HG02840 (cell line): ENCODE data around the gene KPNA2.
A peak's percentile ranks its signal among the peaks of the same experiment; 100 is the strongest.
"Not testable (repeated sequence)": the region's sequence is repeated elsewhere in the genome, so short reads cannot be mapped to it uniquely, and the experiment has no call there.

Experiments
- ATAC-seq: cut with Tn5 transposase; IDR thresholded peaks from one replicate; pipeline ENCODE4 v1.9.1; 2021; ENCODE audit warnings: mild to moderate bottlenecking, moderate library complexity, moderate number of reproducible peaks; ENCODE audit not compliant: unreplicated experiment, low FRiP score

KPNA2 gene

DNA sequence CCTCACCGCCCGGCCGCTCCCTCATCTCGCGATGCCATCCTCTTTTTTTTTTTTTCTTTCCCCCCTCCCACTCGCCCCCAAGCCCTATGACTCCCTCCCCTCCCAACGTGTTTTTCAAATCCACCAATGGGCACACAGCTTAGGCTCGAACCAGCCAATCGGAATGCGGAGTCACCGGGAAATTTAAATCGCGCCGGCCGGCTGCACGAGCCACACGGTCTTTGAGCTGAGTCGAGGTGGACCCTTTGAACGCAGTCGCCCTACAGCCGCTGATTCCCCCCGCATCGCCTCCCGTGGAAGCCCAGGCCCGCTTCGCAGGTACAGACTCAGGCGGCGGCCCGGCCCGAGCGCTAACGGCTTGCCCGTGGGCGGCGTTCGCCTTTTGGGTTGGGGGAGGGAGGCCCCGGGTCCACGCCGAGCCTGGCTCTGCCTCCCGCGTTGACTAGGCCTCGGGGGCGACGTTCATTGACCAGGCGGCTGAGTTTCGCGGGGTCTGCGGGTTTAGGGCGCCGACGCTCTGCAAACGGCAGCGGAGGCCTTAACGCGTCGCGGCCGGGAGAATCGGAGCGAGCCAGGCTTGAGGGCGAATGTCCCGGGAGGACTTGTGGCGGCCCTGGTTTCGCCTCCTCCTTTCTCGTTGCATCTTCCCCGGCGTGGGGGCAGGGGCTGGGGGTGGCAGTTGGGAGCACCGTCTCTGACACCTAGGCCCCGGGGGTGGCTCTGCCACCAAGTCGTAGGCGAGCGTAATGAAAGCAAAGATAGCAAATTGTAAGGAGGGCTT lies at the start of gene KPNA2:
Gene KPNA2 (plus strand): TSS at position 213 of the 781 bp plus-strand sequence. CDS start 1,398 bp downstream, outside the sequence.
- ATAC-seq = peak; percentile 91

DNA sequence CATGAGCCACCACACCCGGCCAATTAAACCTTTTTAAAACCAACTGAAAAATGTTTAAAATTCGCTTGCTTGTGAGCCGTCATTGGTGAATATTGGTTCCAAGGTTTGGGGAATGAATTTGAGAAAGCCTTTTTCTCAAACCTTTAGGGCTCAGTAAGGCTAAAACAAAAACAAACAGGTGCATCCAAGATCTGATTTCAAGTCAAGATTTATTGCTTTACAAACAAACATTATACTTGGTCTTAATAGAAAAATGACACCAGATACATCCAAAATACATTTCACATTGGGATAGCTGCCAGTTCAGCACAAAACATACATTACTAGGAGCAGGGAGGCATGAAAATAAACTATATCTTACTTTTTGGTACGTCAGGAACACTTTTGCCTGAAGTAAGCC lies 44.6 kb upstream of the KPNA2 start:
- no peak for ATAC-seq

- no peak for ATAC-seq
Measured at GRCh38 chr17:67992548-67993152, 42.9 kb upstream of the KPNA2 start.

GRCh38 chr17:67993153-67993997 lies 42.2 kb upstream of the KPNA2 start:
- peak; percentile 71 for ATAC-seq

GRCh38 chr17:67993998-67994361 lies 41.6 kb upstream of the KPNA2 start:
- peak; percentile 4 for ATAC-seq

GRCh38 chr17:67994817-67995569 lies 40.5 kb upstream of the KPNA2 start:
- ATAC-seq = no peak

DNA sequence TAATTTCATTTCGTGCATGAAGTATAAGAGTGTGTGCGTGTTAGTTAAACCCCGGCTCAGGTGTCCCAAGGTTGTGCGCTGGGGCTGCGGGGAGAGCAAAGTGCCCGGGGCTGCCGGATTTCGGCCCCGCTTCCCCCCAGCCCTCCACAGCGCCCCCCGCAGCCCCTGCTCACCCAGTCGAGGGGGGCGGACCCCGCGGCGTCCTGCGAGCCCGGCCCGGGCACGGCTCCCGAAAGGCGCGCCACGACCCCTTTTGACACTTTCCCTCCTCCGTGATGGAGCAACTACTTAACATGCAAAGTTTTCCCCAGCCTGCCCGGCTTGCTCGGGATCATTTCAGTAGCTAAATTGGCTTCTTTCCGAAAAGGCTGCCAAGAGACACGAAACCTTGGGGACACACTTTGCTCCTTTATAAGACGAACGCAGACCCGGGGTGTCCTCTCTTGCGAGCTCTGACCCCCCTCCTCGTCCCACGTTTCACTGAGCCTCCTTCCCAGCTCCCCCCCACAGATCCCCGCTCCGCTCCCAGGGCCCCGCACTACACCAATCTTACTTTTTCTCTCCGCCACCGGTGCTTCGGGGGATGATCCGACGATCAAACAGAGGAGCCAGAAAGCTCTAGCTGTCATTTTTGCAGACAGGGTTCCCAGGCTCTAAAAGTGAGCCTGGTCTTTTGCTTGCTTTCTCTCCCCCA lies 39.8 kb upstream of the KPNA2 start:
- ATAC-seq = no peak

DNA sequence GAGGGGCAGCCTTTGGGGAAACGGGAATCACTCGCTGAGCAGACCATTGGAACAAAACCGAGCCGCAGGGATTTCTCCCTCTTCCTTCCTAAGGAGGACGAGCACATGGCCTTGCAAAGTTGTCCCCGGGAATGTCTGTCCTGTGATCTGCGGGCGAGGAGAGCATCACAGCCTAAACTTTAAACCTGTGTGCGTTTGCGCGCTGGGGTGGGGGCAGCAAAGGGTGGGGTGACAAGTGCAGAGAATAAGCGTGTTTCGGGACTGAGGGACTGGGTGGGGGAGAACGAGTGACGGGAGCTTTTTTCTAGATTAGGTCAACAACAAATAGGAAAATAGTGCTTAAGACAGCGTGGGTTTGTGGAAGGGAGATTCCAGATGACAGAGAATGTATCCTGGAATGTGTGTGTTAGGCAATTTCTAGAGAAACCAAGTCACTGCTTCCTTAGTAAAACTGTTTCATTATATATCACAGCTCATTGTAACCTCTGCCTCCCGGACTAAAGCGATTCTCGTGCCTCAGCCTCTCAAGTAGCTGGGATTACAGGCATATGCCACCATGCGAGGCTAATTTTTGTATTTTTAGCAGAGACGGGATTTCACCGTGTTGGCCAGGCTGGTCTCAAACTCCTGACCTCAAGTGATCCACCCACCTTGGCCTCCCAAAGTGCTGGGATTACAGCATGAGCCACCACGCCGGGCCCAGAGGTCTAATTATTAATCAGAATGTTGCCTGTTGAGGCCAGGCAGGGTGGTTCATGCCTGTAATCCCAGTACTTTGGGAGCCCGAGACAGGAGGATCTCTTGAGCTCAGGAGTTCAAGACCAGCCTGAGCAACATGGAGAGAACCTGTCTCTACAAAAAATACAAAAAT lies 39.0 kb upstream of the KPNA2 start, which contains the start of gene C17orf58:
Gene C17orf58 (minus strand): TSS at position 169 of the 871 bp plus-strand sequence. CDS start 271 bp downstream, outside the sequence.
- not testable (repeated sequence) for ATAC-seq

DNA sequence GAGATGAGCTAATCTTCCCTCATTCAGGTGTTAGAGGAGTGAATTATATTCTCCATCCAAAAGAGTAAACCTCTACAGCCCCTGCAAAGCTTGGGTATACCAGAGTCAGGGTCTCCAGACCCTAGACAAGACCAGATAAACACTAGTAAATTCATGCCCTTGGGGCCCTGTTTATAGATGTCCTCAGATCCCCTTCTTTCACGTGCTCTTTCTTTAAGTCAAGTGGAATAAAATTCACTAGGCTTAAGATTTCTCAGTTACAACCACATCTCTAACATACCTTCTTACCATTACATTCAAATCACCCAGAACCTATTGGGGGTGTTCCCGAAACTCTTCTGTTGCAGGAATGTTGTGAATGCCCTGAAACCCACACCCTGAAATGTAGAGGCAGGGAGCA lies 37.1 kb upstream of the KPNA2 start:
- ATAC-seq = no peak

DNA sequence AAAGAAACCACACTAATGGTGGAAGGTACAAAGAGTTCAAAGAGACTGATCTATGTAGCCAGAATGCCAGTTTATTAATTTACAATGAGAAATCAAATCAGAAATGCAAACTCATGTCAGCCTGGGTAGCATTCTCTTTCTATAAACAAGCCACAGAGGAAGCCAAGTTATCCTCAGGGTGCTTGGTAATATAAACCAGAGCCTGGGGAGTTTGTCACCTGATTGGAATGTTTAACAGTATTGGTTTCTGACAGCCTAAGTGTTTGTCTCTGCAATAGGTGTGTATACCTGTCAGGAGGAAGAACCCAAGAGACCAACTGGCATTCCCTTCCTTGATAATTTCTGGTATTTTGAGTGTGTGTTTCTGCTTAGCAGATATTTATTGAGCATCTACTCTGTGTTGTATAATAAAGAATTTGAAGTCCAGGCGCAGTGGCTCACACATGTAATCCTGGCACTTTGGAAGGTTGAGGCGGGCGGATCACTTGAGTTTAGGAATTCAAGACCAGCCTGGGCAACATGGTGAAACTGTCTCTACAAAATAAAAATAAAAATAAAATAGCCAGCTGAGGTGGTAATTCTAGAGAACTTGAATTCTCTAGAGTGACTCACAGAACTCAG lies 36.1 kb upstream of the KPNA2 start:
- no peak for ATAC-seq

DNA sequence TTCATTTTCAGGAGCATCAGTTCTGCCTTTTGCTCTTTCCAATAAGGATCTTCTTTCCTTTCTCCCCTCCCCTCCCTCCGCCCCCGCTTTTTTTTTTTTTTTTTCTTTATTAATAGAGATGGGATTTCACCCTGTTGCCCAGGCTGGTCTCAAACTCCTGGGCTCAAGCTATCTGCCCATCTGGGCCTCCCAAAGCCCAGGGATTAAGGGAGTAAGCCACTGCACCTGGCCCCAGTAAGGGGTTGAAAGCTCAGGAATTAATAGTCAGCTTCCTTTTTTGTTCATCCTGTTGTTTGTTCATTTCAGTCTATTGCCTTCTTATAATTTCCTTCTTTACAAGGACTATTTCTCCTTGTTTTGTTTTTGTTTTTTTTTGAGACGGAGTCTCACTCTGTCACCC lies 31.3 kb upstream of the KPNA2 start:
- ATAC-seq = no peak

- ATAC-seq = no peak
Measured at GRCh38 chr17:68006797-68007196, 28.7 kb upstream of the KPNA2 start.

DNA sequence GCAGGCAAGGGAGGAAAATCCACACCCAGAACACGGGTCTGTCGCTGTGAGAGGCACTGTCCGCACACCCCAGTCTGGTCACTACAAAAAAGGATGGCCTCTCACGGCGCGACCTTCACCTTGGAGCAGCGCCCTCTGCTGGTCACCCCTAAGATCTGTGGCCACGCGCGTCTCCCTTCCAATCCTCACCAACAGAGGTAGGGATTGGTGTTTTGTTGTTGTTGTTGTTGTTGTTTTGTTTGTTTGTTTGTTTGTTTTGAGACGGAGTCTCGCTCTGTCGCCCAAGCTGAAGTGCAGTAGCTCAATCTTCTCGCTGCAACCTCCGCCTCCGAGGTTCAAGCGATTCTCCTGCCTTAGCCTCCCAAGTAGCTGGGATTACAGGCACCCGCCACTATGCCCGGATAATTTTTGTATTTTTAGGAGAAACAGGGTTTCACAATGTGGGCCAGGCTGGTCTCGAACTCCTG lies 24.3 kb upstream of the KPNA2 start:
- no peak for ATAC-seq

DNA sequence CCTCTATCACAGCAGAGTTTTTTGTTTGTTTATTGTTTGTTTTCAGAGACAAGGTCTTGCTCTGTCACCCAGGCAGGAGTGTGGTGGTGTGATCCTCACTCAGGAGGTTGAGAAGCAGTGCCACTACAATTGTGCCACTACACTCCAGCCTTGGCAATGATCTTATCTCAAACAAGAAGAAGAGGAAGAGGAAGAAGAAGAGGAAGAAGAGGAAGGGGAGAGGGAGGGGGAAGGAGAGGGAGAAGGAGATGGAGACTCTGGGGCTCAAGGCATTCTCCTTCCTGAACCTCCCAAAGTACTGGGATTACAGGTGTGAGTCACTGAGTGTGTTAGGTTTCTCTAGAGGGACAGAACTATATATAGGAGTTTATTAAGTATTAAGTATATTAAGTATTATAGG lies 22.1 kb upstream of the KPNA2 start:
- no peak for ATAC-seq

- ATAC-seq = no peak
Measured at GRCh38 chr17:68015081-68015723, 20.3 kb upstream of the KPNA2 start.

- ATAC-seq = no peak
Measured at GRCh38 chr17:68016838-68017237, 18.7 kb upstream of the KPNA2 start.

GRCh38 chr17:68018493-68018892 lies 17.0 kb upstream of the KPNA2 start:
- not testable (repeated sequence) for ATAC-seq

DNA sequence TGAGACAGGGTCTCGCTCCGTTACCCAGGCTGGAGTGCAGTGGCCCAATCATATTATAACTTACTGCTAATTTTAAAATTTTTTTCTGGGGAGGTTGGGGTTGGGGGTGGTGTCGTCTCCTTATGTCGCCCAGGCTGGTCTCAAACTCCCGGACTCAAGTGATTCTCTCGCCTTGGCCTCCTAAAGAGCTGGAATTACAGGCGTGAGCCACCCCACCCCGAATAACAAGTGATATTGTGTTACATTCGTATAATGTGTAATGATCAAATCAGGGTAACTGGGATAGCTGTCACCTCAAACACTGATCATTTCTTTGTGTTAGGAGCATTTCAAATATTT lies 16.2 kb upstream of the KPNA2 start:
- no peak for ATAC-seq
